ENCODE measurements around the gene NRP2. TPM values are rescaled to one million over a fixed set of nuclear protein-coding genes. Genes with fewer than 3 reads are reported as not detected.
A peak's percentile ranks its signal among the peaks of the same experiment; 100 is the strongest.

NRP2 gene
- total RNA-seq, 2 experiments from 2014 or later, result 0.19 TPM; not detected in 1

GRCh38 chr2:205673312-205673711 lies 9.0 kb upstream of the NRP2 start:
- DNase-seq (no peak), ATAC-seq (ENCODE audit: poor library complexity) (no peak)
- H3K36me3 Mint-ChIP-seq (ENCODE audit: low read depth), result no peaks in the 10 kb centered on the region
- H3K36me3 ChIP-seq (ENCODE audit: insufficient read depth, low read length), result no peaks in the 10 kb centered on the region
- H3K27ac ChIP-seq (ENCODE audit: low read depth in 1 of 2, low read length in 2 of 2), result no peak overlapping the region
- TF ChIP-seq CTCF (IDR thresholded peaks at IDR 0.05), result no peak
- H3K4me1 ChIP-seq (ENCODE audit: insufficient read depth, low read length), result no peaks in the 10 kb centered on the region
- H3K27me3 Mint-ChIP-seq, result peaks cover 10% of the 10 kb centered on the region
- H3K4me3 Mint-ChIP-seq, result no peak overlapping the region
- CTCF ChIA-PET, result no interaction called here
- H3K27ac Mint-ChIP-seq, result no peak overlapping the region
- POLR2A ChIA-PET, result no interaction called here
- no peaks in the 10 kb centered on the region for H3K9me3 Mint-ChIP-seq
- no peaks in the 10 kb centered on the region for H3K4me1 Mint-ChIP-seq (ENCODE audit: low read depth)
- intact Hi-C loops (cut with DNase I, micrococcal nuclease), result loop anchor here (10.0 kb wide), 3 partner anchors 979 to 1529 kb away; no protein-coding TSS in a partner anchor
- no peak overlapping the region for H3K4me3 ChIP-seq (ENCODE audit: low read length)
- H3K9me3 ChIP-seq (ENCODE audit: control insufficient read depth in 1 of 2, insufficient read depth in 1 of 2, low read length in 2 of 2), result no peaks in the 10 kb centered on the region
- no peaks in the 10 kb centered on the region for H3K27me3 ChIP-seq (ENCODE audit: control insufficient read depth in 1 of 2, insufficient read depth in 2 of 2, low read length in 2 of 2)

GRCh38 chr2:205675861-205676516 lies 6.3 kb upstream of the NRP2 start:
- no peaks in the 10 kb centered on the region for H3K36me3 ChIP-seq (ENCODE audit: insufficient read depth, low read length)
- no peaks in the 10 kb centered on the region for H3K9me3 Mint-ChIP-seq
- H3K9me3 ChIP-seq (ENCODE audit: control insufficient read depth in 1 of 2, insufficient read depth in 1 of 2, low read length in 2 of 2), result no peaks in the 10 kb centered on the region
- POLR2A ChIA-PET, result interaction anchor here (0.6 to 1.6 kb wide), 4 partner anchors 14 to 804 kb away, joined by 3 to 4 read pairs (median 3); no protein-coding TSS in a partner anchor
- H3K4me3 ChIP-seq (ENCODE audit: low read length), result no peak overlapping the region
- CTCF ChIA-PET, result interaction anchor here (1.3 kb wide), 1 partner anchor 1352 kb away, joined by 4 read pairs; no protein-coding TSS in a partner anchor
- no peaks in the 10 kb centered on the region for H3K36me3 Mint-ChIP-seq (ENCODE audit: low read depth)
- no peak overlapping the region for H3K4me3 Mint-ChIP-seq
- peaks cover 3 to 7% of the 10 kb centered on the region in 2 experiments for H3K27me3 ChIP-seq (ENCODE audit: control insufficient read depth in 1 of 2, insufficient read depth in 2 of 2, low read length in 2 of 2)
- DNase-seq, result peak in 3 of 14 experiments; percentile 30 to 45 (median 45)
- no peaks in the 10 kb centered on the region for H3K4me1 ChIP-seq (ENCODE audit: insufficient read depth, low read length)
- no peak overlapping the region for H3K27ac Mint-ChIP-seq
- ATAC-seq (ENCODE audit: poor library complexity), result no peak
- no peak overlapping the region for H3K27ac ChIP-seq (ENCODE audit: low read depth in 1 of 2, low read length in 2 of 2)
- peak; percentile 86 for TF ChIP-seq CTCF (IDR thresholded peaks at IDR 0.05)
- peaks cover 18% of the 10 kb centered on the region for H3K27me3 Mint-ChIP-seq
- intact Hi-C loops (cut with DNase I, micrococcal nuclease), result loop anchor here (1.0 to 10.0 kb wide), 9 partner anchors 789 to 1569 kb away; no protein-coding TSS in a partner anchor
- no peaks in the 10 kb centered on the region for H3K4me1 Mint-ChIP-seq (ENCODE audit: low read depth)

- Mint-ChIP-seq H3K4me1 (ENCODE audit: low read depth) (peaks cover 15% of the 10 kb centered on the region), H3K27ac (no peak overlapping the region), H3K27me3 (peaks cover 30% of the 10 kb centered on the region), H3K36me3 (ENCODE audit: low read depth) (no peaks in the 10 kb centered on the region), H3K9me3 (no peaks in the 10 kb centered on the region), H3K4me3 (no peak overlapping the region)
- ChIA-PET POLR2A (no interaction called here), CTCF (interaction anchor here (0.7 kb wide), 1 partner anchor 1538 kb away, joined by 4 read pairs; no protein-coding TSS in a partner anchor)
- peaks cover 0 to 5% of the 10 kb centered on the region in 2 experiments for H3K9me3 ChIP-seq (ENCODE audit: control insufficient read depth in 1 of 2, insufficient read depth in 1 of 2, low read length in 2 of 2)
- intact Hi-C loops (cut with DNase I, micrococcal nuclease), result loop anchor here (5.0 to 10.0 kb wide), 7 partner anchors 791 to 1571 kb away; no protein-coding TSS in a partner anchor
- DNase-seq (no peak), ATAC-seq (ENCODE audit: poor library complexity) (no peak)
- H3K4me1 ChIP-seq (ENCODE audit: insufficient read depth, low read length), result peaks cover 14% of the 10 kb centered on the region
- H3K36me3 ChIP-seq (ENCODE audit: insufficient read depth, low read length), result no peaks in the 10 kb centered on the region
- no peak overlapping the region for H3K27ac ChIP-seq (ENCODE audit: low read depth in 1 of 2, low read length in 2 of 2)
- no peak overlapping the region for H3K4me3 ChIP-seq (ENCODE audit: low read length)
- H3K27me3 ChIP-seq (ENCODE audit: control insufficient read depth in 1 of 2, insufficient read depth in 2 of 2, low read length in 2 of 2), result peaks cover 25 to 26% of the 10 kb centered on the region in 2 experiments
- TF ChIP-seq CTCF (IDR thresholded peaks at IDR 0.05), result no peak
These were observed 3.7 kb upstream of the NRP2 start for GRCh38 chr2:205678541-205679142.
